NCI-H748 treated with DMSO at 0.1 percent for 48 hours (cell line): Measurements from ENCODE around the gene COL21A1.

Experiments
- DNase-seq: peaks from one replicate; lab custom pipeline; 2025; lab: John Stamatoyannopoulos, UW

Gene COL21A1

GRCh38 chr6:56187686-56188085 is 59.7 kb downstream of the COL21A1 start:
- no peak for DNase-seq

- no peak for DNase-seq
These were observed 70.6 kb downstream of the COL21A1 start for GRCh38 chr6:56176741-56177140.

GRCh38 chr6:56173228-56173627 is 74.2 kb downstream of the COL21A1 start:
- DNase-seq: no peak

- DNase-seq: no peak
These were observed 75.2 kb downstream of the COL21A1 start for GRCh38 chr6:56172144-56172543.

GRCh38 chr6:56169366-56169765 is 78.0 kb downstream of the COL21A1 start:
- DNase-seq: no peak

GRCh38 chr6:56168596-56168995 is 78.8 kb downstream of the COL21A1 start:
- no peak for DNase-seq

- DNase-seq: no peak
These were observed 85.3 kb downstream of the COL21A1 start for GRCh38 chr6:56162081-56162480.

- no peak for DNase-seq
These were observed 86.9 kb downstream of the COL21A1 start for GRCh38 chr6:56160489-56160888.

- DNase-seq: no peak
These were observed 88.8 kb downstream of the COL21A1 start for GRCh38 chr6:56158571-56158970.

GRCh38 chr6:56156643-56157042 is 90.7 kb downstream of the COL21A1 start:
- no peak for DNase-seq

- DNase-seq: no peak
These were observed 91.7 kb downstream of the COL21A1 start for GRCh38 chr6:56155634-56156141.

- no peak for DNase-seq
These were observed 93.3 kb downstream of the COL21A1 start for GRCh38 chr6:56154076-56154475.

GRCh38 chr6:56152611-56153010 is 94.8 kb downstream of the COL21A1 start:
- no peak for DNase-seq

GRCh38 chr6:56151609-56152224 is 95.7 kb downstream of the COL21A1 start:
- DNase-seq: no peak

- DNase-seq: no peak
These were observed 98.7 kb downstream of the COL21A1 start for GRCh38 chr6:56148488-56149186.

- no peak for DNase-seq
These were observed 99.6 kb downstream of the COL21A1 start for GRCh38 chr6:56147766-56148165.

- DNase-seq: no peak
These were observed 101.3 kb downstream of the COL21A1 start for GRCh38 chr6:56146086-56146485.

GRCh38 chr6:56145616-56146015 is 101.8 kb downstream of the COL21A1 start:
- no peak for DNase-seq

GRCh38 chr6:56144538-56145324 is 102.6 kb downstream of the COL21A1 start:
- DNase-seq: no peak

- DNase-seq: no peak
These were observed 103.6 kb downstream of the COL21A1 start for GRCh38 chr6:56143796-56144195.

- DNase-seq: no peak
These were observed 107.3 kb downstream of the COL21A1 start for GRCh38 chr6:56140090-56140489.

- DNase-seq: no peak
These were observed 131.7 kb downstream of the COL21A1 start for GRCh38 chr6:56115715-56116114.

- DNase-seq: no peak
These were observed 138.2 kb downstream of the COL21A1 start for GRCh38 chr6:56109149-56109548.
